ENCODE measurements around the gene SRP72.
"Not testable (repeated sequence)": the region's sequence is repeated elsewhere in the genome, so short reads cannot be mapped to it uniquely, and the experiment has no call there.

Gene SRP72, protein sequence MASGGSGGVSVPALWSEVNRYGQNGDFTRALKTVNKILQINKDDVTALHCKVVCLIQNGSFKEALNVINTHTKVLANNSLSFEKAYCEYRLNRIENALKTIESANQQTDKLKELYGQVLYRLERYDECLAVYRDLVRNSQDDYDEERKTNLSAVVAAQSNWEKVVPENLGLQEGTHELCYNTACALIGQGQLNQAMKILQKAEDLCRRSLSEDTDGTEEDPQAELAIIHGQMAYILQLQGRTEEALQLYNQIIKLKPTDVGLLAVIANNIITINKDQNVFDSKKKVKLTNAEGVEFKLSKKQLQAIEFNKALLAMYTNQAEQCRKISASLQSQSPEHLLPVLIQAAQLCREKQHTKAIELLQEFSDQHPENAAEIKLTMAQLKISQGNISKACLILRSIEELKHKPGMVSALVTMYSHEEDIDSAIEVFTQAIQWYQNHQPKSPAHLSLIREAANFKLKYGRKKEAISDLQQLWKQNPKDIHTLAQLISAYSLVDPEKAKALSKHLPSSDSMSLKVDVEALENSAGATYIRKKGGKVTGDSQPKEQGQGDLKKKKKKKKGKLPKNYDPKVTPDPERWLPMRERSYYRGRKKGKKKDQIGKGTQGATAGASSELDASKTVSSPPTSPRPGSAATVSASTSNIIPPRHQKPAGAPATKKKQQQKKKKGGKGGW

DNA sequence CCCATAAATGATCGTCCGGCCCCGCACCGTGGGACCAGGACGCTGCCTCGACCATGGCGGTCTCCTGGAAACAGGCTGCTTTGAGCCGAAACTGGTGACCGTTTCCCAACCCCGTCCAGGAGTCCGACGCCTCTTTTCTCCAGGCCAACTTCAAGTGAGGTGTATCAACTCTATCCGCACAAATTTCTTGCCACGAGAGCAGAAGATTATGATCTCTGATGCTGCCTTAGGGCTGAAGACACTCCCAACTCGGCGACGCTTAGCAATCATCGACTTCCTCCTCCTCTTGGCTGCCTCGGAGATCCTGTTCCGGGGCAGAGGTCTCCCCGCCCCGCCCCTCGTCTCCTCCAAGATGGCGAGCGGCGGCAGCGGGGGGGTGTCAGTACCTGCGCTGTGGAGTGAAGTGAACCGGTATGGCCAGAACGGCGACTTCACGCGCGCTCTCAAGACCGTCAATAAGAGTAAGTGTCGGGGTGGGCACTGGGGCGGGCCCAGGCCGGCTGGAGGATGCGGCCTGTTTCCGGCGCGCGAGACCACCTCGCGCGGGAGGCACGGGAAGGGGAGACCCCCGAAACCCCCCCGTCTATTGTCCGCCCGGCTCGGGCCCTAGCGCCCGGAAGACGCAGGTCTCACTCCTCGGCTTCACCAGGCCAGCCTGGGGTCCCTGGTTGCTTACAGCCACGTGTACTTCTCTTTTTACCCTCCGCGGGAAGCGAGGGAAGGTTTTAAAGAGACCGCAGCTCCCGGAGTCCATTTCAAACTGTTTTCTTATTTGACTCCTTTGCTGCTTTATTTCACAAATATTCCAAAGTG is at the start of gene SRP72:
Gene SRP72 (plus strand): TSS at position 334 of the 813 bp plus-strand sequence. CDS start 19 bp downstream, at position 353.
- peak; percentile 75 for DNase-seq (ENCODE audit: low read depth)

DNA sequence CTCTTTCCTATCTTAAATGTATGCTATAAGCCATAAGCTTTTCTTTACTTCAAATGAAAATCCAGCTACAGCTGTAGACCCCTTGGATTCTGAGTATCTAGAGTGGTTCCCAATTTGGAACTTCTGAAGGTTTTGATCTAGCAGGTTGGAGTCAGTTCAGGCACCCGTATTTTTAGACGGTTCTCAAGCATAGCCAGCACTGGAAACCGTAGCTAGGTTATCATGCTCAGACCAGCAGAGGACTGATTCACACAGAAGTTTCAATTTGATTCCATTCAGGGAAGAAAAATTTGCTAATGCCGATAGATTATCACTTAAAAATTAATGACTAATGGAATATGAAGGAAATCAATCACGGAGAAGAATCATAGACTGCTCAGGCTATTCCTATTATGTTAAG is 43.2 kb upstream of the SRP72 start:
- no peak for DNase-seq (ENCODE audit: low read depth)

DNA sequence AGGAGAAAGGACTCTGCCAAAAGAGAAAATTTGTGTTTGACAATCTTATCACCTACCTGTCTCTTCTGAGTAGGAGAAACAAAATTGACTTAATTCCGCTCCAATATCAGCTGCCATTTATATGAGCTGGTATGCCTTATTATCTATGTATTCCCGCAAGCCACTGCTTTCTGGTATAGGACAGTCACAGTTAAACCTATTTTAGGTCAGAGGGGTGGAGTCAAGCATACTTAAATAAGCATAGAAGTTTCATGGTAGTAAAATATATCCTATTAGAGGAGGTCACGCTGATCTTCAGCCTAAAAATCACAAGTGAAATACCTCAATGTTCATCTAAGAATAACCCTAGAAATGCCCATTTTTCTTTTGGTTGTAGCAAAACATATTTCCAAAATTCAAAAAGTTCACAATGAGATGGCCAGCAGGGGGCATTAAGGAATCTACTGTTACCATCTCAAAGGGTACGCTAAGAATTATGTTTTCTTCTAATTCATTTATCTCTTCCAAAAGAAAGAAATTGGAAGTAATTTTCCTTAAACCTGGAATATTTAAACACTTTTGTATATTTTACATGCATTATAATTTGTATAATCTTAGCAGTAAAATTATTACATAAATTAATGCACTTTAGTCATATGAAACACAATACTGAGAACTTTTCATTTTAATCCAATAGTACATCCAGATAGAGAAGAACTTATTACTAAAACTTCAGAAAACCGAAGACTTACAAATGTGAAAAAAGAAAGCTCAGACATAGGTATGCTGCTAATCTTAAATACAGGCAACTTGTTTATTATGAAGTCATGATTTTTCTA is 42.5 kb upstream of the SRP72 start:
- no peak for DNase-seq (ENCODE audit: low read depth)

DNA sequence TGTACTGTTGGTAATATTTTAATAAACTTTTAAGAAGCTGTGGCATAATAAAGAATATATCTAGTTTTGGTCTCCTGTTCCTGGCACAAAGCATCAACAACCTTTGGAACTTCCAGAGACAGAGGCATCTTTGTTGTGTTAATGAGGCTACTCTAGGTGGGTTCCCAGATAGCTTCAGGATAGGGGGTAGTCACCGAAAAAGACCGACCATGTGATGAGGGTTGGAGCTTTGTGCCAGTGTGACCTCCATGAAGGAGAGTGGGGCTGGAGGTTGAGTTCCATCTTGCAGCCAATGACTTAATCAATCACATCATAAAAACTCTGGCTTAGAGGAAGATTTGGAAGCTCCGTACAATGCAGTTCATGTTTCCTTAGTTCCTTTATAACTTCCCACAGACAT is 41.9 kb upstream of the SRP72 start:
- no peak for DNase-seq (ENCODE audit: low read depth)

DNA sequence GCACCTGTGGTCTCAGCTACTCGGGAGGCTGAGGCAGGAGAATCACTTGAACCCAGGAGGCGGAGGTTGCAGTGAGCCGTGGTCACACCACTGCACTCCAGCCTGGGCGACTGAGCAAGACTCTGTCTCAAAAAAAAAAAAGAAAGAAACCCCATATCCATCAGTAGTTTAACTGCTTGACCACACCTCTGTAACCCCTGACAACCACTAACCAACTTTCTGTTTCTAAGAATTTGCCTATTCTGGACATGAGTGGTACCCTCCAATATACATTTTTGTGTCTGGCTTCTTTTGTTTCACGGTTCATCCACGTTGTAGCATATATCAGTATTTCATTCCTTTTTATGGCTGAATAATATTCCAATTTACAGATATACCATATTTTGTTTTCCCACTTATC is 41.1 kb upstream of the SRP72 start:
- no peak for DNase-seq (ENCODE audit: low read depth)

DNA sequence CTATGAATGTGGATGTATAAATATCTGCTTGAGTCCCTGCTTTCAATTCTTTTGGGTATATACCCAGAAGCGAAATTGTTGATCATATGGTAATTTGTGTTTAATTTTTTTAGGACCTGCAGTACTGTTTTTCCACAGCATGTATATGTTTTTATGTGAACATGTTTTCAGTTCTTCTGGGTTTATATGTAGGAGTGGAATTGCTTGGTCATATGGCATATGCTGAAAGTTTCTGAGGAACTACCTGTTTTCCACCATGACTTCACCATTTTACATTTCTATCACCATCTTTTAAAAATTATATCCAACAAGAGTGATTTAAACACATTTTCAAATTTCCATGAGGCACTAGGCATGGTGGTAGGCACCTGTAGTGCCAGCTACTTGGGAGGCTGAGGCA is 40.2 kb upstream of the SRP72 start:
- DNase-seq (ENCODE audit: low read depth): no peak

DNA sequence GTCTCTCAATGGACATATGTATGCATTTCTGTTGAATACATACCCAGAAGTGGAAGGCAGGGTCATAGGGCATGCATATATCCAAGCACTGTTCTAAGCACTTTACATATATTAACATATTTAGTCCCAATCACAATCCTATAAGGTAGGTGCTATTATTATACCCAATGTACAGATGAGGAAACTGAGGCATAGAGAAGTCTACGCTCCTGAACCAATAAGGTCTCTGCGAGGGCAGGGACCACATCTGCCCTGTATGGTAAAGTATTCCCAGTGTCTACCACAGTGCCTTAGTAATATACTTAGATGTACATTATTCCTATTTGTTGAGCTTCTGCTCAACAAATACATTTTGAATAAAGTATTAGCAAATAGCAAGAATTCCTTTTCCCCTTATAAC is 37.2 kb upstream of the SRP72 start:
- no peak for DNase-seq (ENCODE audit: low read depth)

DNA sequence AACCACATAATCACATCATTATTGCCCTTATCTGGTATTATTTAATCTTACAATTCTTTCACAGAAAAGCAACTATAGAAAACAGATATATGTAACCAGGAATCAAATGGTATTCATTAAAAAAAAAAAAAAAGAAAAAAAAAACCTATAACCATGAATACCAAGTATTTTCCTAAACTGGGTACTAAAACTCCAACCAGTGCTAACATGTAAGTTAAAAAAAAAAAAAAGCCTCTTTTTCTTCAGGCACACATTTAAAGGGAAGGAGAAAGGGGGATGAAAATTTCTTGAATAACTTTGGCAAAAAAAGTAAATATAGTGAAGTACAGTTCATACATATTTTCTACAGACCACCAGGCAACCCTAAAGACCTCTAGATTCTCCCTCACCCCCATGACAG is 34.1 kb upstream of the SRP72 start:
- DNase-seq (ENCODE audit: low read depth): no peak

DNA sequence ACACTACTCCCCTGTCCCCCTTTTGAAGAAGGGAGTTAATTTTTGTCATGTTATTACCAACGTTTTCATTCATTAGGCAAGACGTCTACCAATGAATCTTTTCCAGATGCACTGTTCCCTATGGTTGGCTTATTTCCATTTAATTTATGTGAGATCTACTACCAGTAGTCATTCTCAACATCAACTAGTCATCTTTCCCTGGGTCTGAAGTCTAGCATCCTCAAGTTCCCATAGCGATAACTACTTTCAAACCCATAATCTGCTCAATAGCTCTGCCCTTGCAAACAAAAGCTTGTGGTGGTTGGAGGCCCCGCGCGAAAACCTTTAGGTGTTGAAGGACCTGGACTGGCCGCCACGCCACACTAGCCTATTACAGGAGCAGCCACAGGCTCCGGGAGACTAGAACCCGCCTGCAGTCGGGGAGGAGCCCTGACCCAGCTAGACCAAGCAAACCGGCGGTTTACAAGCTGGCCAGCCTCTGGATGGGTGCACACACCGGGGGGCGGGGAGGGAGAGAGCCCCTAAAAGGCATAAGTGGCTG is 32.7 kb upstream of the SRP72 start:
- no peak for DNase-seq (ENCODE audit: low read depth)

DNA sequence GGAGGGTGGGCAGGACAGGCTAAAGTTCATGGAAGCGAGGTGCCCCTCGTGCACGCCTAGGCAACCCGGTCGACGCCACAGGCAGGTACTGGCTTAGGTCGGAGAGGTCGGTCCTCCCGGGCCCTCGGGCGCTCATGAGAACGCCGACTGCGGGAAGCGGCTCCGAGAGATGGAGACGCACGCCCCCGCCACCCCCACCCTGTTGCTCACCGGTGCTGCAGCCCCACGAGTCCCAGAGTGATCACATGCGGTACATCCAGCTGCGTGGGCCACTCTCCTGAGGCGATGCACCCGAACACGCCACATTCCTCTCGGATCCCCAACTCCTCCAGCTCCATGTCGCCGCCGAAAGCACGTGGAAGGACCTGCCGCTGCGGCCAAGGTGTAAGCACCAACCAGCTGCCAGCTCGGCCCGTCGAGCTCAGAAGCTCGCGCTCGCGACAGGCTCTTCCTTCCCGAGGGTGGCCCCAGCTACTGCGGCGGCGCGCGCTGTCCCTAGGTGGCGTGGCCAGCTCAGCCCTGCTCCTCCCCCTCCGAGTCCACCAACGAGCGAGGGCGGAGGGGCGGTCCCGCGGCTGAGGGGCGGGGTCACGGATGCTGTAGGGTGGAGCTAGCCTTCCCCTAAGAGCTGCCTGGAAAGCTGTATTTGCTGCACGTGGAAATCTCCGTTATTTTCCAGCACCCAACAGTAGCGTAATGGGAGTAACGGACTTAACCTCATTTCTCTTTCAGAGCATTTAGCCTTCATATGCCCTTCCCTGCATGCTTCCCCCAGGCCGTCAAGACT is 32.1 kb upstream of the SRP72 start, which contains the start of gene PPAT:
Gene PPAT (minus strand): TSS at position 476 of the 787 bp plus-strand sequence. CDS start 138 bp downstream, at position 338.
- peak; percentile 92 for DNase-seq (ENCODE audit: low read depth)

DNA sequence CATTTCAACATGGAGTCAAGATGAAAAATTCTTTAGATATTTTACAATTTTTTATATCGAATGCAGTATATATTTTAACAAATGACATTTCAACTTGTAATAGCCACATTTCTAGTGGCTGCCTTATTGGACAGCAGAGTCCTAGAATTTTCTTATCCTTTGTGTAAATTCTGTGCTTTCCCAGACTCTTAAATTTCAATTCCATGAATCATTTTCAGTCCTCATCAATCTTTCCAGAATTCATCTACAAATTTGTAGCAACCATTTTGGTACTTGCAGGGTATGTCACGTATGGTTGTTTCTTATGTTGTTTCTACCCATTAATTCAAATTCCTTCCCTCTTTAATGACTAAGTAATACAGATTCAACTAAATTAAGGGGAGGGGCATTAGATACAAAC is 28.7 kb upstream of the SRP72 start:
- DNase-seq (ENCODE audit: low read depth): no peak

DNA sequence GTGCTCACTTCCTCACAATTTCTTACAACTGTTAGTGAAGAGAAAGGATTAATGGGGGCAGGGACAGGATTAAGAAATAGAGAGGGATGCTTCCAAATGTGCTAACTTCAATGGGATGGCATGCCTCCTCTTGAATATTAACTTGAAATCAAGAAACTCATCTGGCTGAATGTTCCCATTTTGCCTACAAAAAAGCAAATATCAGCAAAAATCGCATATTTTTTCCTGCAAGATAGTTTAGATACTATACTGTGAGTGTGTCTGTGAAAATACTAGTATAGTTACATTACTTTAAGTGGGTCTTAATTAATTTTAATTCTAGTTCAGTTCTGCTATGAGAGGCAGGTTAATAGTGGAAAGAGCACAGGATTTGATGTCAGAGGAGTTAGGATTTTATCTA is 26.4 kb upstream of the SRP72 start:
- no peak for DNase-seq (ENCODE audit: low read depth)

DNA sequence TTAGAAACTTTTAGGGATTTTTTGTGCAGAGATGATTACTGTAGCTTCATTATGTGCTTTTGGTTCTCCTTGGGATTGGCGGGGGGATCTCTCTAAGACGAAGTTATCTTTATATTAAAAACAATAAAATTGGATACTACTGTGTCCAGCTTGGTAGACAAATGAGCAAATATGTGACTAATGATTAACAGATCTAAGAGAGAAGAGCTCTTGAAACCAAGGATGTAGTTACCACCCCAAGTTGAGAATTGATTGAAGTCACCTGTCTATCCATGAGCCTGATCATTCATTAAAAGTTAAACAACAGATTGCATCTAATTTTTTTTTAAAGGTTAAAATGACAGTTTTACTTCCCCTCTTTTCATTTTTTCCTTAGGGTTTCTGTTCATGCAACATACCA is 22.7 kb upstream of the SRP72 start:
- DNase-seq (ENCODE audit: low read depth): no peak

DNA sequence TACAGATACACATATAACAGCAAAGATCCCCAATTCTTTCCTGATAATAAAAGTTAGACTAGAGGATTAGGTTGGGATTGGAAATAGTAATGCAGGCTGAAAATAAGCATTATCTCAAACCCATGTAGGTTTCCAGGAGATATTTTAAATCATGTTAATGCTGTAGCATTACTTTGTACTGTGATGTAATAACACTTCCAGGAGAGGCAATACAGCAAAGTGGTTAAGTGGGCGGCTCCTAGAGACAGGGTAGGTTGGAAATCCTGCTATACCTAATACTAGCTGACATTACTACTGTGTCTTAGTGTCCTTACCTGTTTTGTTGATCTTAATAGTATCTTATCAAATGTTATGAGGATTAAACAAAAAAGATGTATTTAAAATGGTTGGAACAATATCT is 21.7 kb upstream of the SRP72 start:
- no peak for DNase-seq (ENCODE audit: low read depth)

DNA sequence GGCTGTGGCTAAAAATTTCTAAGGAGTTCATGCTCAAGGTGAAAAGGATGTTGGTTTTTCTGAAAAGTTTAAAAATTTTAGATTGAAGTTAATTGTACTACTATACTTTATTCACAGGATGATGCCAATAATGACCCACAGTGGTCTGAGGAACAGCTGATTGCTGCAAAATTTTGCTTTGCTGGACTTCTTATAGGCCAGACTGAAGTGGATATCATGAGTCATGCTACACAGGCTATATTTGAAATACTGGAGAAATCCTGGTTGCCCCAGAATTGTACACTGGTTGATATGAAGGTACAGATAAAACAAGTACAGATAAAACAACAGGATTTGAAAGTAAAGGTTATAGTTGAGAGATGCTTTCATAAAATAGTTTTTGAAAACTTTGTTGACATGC is 19.1 kb upstream of the SRP72 start:
- DNase-seq (ENCODE audit: low read depth): no peak

DNA sequence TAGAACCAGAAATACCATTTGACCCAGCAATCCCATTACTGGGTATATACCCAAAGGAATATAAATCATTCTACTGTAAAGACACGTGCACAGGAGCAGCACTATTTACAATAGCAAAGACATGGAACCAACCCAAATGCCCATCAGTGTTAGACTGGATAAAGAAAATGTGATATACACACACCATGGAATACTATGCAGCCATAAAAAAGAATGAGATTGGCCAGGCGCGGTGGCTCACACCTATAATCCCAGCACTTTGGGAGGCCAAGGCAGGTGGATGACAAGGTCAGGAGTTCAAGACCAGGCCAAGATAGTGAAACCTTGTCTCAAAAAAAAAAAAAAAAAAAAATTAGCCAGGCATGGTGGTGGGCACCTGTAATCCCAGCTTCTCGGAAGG is 17.9 kb upstream of the SRP72 start:
- DNase-seq (ENCODE audit: low read depth): not testable (repeated sequence)

DNA sequence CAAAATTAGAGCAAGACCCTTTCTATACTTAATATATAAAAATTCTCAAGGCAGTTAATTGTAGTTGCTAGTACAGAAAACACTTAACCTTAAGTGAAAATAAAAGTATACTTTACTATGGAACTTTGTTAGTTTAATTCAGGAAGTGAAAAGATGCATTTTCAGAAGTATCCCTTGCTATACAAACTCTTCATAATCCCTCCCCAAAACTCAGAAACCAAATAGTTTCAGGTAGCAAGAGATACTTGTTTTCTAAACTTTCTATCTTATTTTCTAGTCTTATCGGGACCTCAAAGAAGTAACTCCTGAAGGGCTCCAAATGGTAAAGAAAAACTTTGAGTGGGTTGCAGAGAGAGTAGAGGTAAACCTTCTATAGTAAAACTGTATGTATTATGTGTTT is 17.1 kb upstream of the SRP72 start:
- DNase-seq (ENCODE audit: low read depth): no peak

DNA sequence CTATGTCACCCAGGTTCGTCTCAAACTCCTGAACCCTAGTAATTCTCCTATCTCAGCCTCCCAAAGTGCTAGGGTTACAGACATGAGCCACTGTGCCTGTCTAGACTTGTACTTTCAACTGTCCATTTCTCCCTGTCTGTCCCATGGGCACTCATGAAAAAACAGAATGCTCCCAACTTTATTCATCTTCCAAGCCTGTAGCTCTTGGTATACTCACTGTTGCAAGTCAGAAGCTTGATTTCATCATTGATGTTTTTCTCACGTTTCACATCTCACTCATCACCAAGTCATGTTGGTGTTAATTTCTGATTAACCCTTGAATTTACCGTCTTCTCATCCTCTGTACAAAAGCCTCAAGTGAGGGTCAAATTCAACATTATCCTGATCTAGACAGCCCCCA is 7.3 kb upstream of the SRP72 start:
- no peak for DNase-seq (ENCODE audit: low read depth)

DNA sequence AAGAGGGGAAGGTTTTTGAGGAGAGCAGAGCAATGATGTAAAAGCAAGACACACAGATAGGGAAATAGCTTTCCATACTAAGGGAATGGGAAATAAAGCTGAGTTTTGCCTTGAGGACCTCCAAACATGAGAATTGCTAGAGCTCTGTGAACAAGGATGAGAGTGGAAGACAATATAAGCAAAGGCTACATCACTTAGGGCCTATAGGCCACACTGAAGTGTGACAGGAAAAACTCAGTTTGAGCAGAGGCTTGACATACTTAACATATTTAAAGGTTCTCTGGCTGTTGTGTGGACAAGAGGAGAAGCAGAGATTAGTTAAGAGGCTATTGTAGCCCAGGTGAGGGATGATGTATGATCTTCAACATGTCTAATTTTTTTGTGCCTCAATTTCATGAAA is 5.3 kb upstream of the SRP72 start:
- DNase-seq (ENCODE audit: low read depth): no peak

DNA sequence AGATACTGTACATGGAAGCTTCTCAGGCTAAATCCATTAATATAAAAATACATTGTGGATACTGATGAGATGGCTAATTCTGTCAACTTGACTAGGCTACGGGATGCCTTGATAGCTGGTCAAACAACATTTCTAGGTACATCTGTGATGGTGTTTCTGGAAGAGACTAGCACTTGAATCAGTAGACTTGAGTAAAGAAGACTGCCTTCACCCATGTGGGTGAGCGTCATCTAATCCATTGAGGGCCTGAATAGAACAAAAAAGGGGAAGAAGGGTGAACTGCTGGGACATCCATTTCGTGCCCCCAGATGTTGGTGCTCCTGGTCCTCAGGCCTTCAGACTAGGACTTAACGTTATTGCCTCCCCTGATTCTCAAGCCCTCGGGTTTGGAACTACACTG is 3.7 kb upstream of the SRP72 start:
- DNase-seq (ENCODE audit: low read depth): no peak

DNA sequence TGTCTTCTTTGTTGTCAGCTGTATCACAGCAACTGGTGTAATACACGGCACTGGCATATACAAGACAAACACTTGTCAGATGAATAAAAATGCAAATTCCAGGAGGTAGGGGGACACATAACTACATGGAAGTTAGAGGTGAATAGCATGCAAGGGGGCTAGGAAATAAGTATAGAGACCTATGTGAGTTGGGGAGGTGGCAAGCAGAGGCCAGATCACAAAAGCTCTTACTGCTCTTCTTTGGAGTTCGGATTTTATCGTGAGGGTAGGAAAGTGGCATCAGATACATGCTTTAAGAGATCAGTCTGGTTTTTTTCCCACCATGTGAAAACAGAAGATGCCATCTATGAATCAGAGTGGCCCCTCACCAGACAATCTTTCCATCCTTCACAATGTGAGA is 2.8 kb upstream of the SRP72 start:
- no peak for DNase-seq (ENCODE audit: low read depth)

All from GM04504 (cell line).